ENCODE results near the gene TPRN. TPM values are rescaled to one million over a fixed set of nuclear protein-coding genes. Genes with fewer than 3 reads are reported as not detected.
"Not testable (repeated sequence)": the region's sequence is repeated elsewhere in the genome, so short reads cannot be mapped to it uniquely, and the experiment has no call there.

Gene TPRN
- total RNA-seq, 4 donors from 2014 or later, result 76.2 to 228 (median 117) TPM

GRCh38 chr9:137245450-137246421 is 45.2 kb upstream of the TPRN start:
- H3K9me3 ChIP-seq, result no peaks in the 10 kb centered on the region
- DNase-seq, result no peak
- intact Hi-C loops (cut with DNase I; ENCODE audit: low total_unique reads) (no loop called here), in situ Hi-C loops (cut with MboI; ENCODE audit: low pct_ligation_motif_present in 1 of 4, low pct_unique_long_range_greater_than_20kb in 1 of 4, low sequenced_read_pairs in 3 of 4) (no loop called here)
- H3K4me3 ChIP-seq, result no peak overlapping the region
- H3K36me3 ChIP-seq, result peaks cover 0 to 5% (median 0%) of the 10 kb centered on the region in 4 donors
- H3K27me3 ChIP-seq, result no peaks in the 10 kb centered on the region
- peaks cover 11 to 22% (median 16%) of the 10 kb centered on the region in 4 donors for H3K4me1 ChIP-seq
- TF ChIP-seq POLR2A (IDR thresholded peaks at IDR 0.05) (no peak), EP300 (IDR thresholded peaks at IDR 0.05; ENCODE audit: low read depth) (no peak), POLR2AphosphoS5 (IDR thresholded peaks at IDR 0.05) (no peak), CTCF (IDR thresholded peaks at IDR 0.05) (no peak)
- WGBS, 2 donors (ENCODE audit: low coverage in 1 of 2), result 94% methylated on average over 25 of the region's 25 CpGs; no CpG with 5 or more reads in 1 of the 2 donors
- H3K27ac ChIP-seq, result no peak overlapping the region

GRCh38 chr9:137244486-137245449 is 44.2 kb upstream of the TPRN start:
- WGBS, 2 donors (ENCODE audit: low coverage in 1 of 2), result 71 to 80% methylated on average over 5 to 33 of the region's 36 CpGs
- DNase-seq, result no peak
- Histone ChIP-seq H3K27ac (no peak overlapping the region), H3K36me3 (peaks cover 0 to 5% (median 0%) of the 10 kb centered on the region in 4 donors), H3K27me3 (no peaks in the 10 kb centered on the region), H3K9me3 (no peaks in the 10 kb centered on the region), H3K4me1 (peaks cover 12 to 26% (median 17%) of the 10 kb centered on the region in 4 donors), H3K4me3 (no peak overlapping the region)
- intact Hi-C loops (cut with DNase I; ENCODE audit: low total_unique reads) (no loop called here), in situ Hi-C loops (cut with MboI; ENCODE audit: low pct_ligation_motif_present in 1 of 4, low pct_unique_long_range_greater_than_20kb in 1 of 4, low sequenced_read_pairs in 3 of 4) (no loop called here)
- TF ChIP-seq EP300 (IDR thresholded peaks at IDR 0.05; ENCODE audit: low read depth), result no peak
- peak in 1 of 3 donors; percentile 53 for TF ChIP-seq POLR2AphosphoS5 (IDR thresholded peaks at IDR 0.05)
- TF ChIP-seq CTCF (IDR thresholded peaks at IDR 0.05), result no peak
- no peak for TF ChIP-seq POLR2A (IDR thresholded peaks at IDR 0.05)

- H3K4me3 ChIP-seq, result no peak overlapping the region
- intact Hi-C loops (cut with DNase I; ENCODE audit: low total_unique reads) (no loop called here), in situ Hi-C loops (cut with MboI; ENCODE audit: low pct_ligation_motif_present in 1 of 4, low pct_unique_long_range_greater_than_20kb in 1 of 4, low sequenced_read_pairs in 3 of 4) (no loop called here)
- H3K36me3 ChIP-seq, result peaks cover 0 to 5% (median 0%) of the 10 kb centered on the region in 4 donors
- DNase-seq, result peak; percentile 52
- peaks cover 18 to 35% (median 27%) of the 10 kb centered on the region in 4 donors for H3K4me1 ChIP-seq
- H3K27ac ChIP-seq, result no peak overlapping the region
- H3K27me3 ChIP-seq, result no peaks in the 10 kb centered on the region
- no peaks in the 10 kb centered on the region for H3K9me3 ChIP-seq
- 53 to 62% methylated on average over 2 to 10 of the region's 15 CpGs for WGBS, 2 donors (ENCODE audit: low coverage in 1 of 2)
- TF ChIP-seq POLR2AphosphoS5 (IDR thresholded peaks at IDR 0.05) (peak in 2 of 3 donors; percentile 7 to 83), POLR2A (IDR thresholded peaks at IDR 0.05) (peak; percentile 45), EP300 (IDR thresholded peaks at IDR 0.05; ENCODE audit: low read depth) (no peak)
Observed at GRCh38 chr9:137243626-137244485, 43.3 kb upstream of the TPRN start.

GRCh38 chr9:137243266-137243625 is 42.7 kb upstream of the TPRN start:
- H3K27ac ChIP-seq, result peak overlapping the region in 1 of 4 donors; percentile 100
- peak overlapping the region in 1 of 4 donors; percentile 63 for H3K4me3 ChIP-seq
- H3K27me3 ChIP-seq; intact Hi-C loops (cut with DNase I; ENCODE audit: low total_unique reads); DNase-seq; in situ Hi-C loops (cut with MboI; ENCODE audit: low pct_ligation_motif_present in 1 of 4, low pct_unique_long_range_greater_than_20kb in 1 of 4, low sequenced_read_pairs in 3 of 4); H3K9me3 ChIP-seq; H3K36me3 ChIP-seq: not testable (repeated sequence)
- 83% methylated on average over 18 of the region's 18 CpGs; no CpG with 5 or more reads in 1 of the 2 donors for WGBS, 2 donors (ENCODE audit: low coverage in 1 of 2)
- H3K4me1 ChIP-seq, result peaks cover 22 to 41% (median 32%) of the 10 kb centered on the region in 4 donors

Data from transverse colon (tissue), 4 donors.